KMS-11 (cell line): Measurements from ENCODE around the gene GRK5.

ENCODE experiments used
- H2AFZ ChIP-seq: fragments of 200-600 bp; sonication (generic); 2 replicates; pipeline ENCODE4 v1.6.1; 2016; ENCODE audit warnings: antibody characterized with exemption, mixed run types, low read depth
- H3K27ac ChIP-seq: fragments of 200-600 bp; sonication (generic); 2 replicates; pipeline ENCODE4 v1.6.1; 2016; ENCODE audit warnings: mild to moderate bottlenecking, mixed run types
- H3K27me3 ChIP-seq: fragments of 200-600 bp; sonication (generic); 2 replicates; pipeline ENCODE4 v1.6.1; 2017; ENCODE audit warnings: mild to moderate bottlenecking, low read depth, mixed run types, moderate library complexity; ENCODE audit not compliant: insufficient read depth
- H3K36me3 ChIP-seq: fragments of 200-600 bp; sonication (generic); 2 replicates; pipeline ENCODE4 v1.6.1; 2017; ENCODE audit warnings: mild to moderate bottlenecking, mixed run types; ENCODE audit not compliant: insufficient read depth
- H3K4me1 ChIP-seq: fragments of 200-600 bp; sonication (generic); 2 replicates; pipeline ENCODE4 v1.6.1; 2016; ENCODE audit warnings: mild to moderate bottlenecking, low read depth, mixed run types; ENCODE audit not compliant: poor library complexity, severe bottlenecking
- H3K4me2 ChIP-seq: fragments of 200-600 bp; sonication (generic); 2 replicates; pipeline ENCODE4 v1.7.0; 2016; ENCODE audit warnings: mild to moderate bottlenecking, mixed run types
- H3K4me3 ChIP-seq: fragments of 200-600 bp; sonication (generic); IDR thresholded peaks from 2 replicates; pipeline ENCODE4 v1.6.1; 2017; ENCODE audit warnings: low read depth, low read length, mixed read lengths; ENCODE audit not compliant: insufficient read depth
- H3K79me2 ChIP-seq: fragments of 200-600 bp; sonication (generic); 2 replicates; pipeline ENCODE4 v1.6.1; 2016; ENCODE audit warnings: low read depth, mixed run types; ENCODE audit not compliant: insufficient read depth
- H3K9ac ChIP-seq: fragments of 200-600 bp; sonication (generic); 2 replicates; pipeline ENCODE4 v1.6.1; 2016; ENCODE audit warnings: mild to moderate bottlenecking, mixed run types
- H4K20me1 ChIP-seq: fragments of 200-600 bp; sonication (generic); 2 replicates; pipeline ENCODE4 v1.6.1; 2016; ENCODE audit warnings: mild to moderate bottlenecking, mixed run types; ENCODE audit not compliant: insufficient read depth
- TF ChIP-seq, protein P1 (sequence below): fragments of 200-600 bp; sonication (generic); conservative IDR thresholded peaks from 2 replicates; pipeline ENCODE4 v1.6.1; 2017; ENCODE audit warnings: low read depth, mild to moderate bottlenecking, antibody characterized with exemption, low read length, moderate library complexity, mixed read lengths

GRK5 gene

DNA sequence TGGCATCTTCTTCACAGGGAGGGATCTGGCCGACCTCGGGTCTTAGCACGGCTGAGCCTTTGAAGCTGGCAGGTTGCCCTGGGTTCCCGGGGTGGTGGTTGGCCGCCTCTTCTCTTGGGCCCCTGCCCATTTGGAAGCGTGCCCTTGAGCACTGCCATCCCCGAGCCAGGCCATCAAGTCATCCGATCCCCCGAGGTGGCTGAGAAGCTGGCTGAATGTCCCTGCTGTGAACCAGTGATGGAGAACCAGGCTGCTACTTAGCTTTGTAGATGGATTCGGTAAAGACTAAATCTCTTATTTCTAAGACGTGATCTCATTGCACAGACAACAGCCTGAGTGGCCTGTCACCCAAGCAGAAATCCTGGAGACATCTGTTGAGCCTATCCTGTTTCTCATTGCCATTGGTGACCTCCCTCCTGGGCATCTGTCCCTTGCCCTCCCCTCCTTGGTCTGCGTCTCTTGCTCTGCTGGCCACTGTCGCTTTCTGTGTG, 74.3 kb downstream of the GRK5 start:
- H3K4me3 ChIP-seq, result no peak overlapping the region
- no peak overlapping the region for H3K27ac ChIP-seq
- no peak overlapping the region for H3K4me2 ChIP-seq
- H3K27me3 ChIP-seq, result no peaks in the 10 kb centered on the region
- peaks cover 6% of the 10 kb centered on the region for H3K4me1 ChIP-seq
- TF ChIP-seq, protein P1, sequence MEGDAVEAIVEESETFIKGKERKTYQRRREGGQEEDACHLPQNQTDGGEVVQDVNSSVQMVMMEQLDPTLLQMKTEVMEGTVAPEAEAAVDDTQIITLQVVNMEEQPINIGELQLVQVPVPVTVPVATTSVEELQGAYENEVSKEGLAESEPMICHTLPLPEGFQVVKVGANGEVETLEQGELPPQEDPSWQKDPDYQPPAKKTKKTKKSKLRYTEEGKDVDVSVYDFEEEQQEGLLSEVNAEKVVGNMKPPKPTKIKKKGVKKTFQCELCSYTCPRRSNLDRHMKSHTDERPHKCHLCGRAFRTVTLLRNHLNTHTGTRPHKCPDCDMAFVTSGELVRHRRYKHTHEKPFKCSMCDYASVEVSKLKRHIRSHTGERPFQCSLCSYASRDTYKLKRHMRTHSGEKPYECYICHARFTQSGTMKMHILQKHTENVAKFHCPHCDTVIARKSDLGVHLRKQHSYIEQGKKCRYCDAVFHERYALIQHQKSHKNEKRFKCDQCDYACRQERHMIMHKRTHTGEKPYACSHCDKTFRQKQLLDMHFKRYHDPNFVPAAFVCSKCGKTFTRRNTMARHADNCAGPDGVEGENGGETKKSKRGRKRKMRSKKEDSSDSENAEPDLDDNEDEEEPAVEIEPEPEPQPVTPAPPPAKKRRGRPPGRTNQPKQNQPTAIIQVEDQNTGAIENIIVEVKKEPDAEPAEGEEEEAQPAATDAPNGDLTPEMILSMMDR, result no peak
- no peak overlapping the region for H3K9ac ChIP-seq
- H3K79me2 ChIP-seq, result no peaks in the 10 kb centered on the region
- H4K20me1 ChIP-seq, result no peaks in the 10 kb centered on the region
- no peaks in the 10 kb centered on the region for H3K36me3 ChIP-seq
- H2AFZ ChIP-seq, result no peak overlapping the region

- Histone ChIP-seq H3K27me3 (no peaks in the 10 kb centered on the region), H3K4me2 (no peak overlapping the region), H3K27ac (no peak overlapping the region), H3K79me2 (no peaks in the 10 kb centered on the region), H4K20me1 (no peaks in the 10 kb centered on the region), H2AFZ (no peak overlapping the region), H3K4me3 (no peak overlapping the region), H3K9ac (no peak overlapping the region), H3K4me1 (peaks cover 6% of the 10 kb centered on the region), H3K36me3 (no peaks in the 10 kb centered on the region)
- TF ChIP-seq, protein P1, result no peak
Measured at GRCh38 chr10:119282446-119282845, 75.1 kb downstream of the GRK5 start.

DNA sequence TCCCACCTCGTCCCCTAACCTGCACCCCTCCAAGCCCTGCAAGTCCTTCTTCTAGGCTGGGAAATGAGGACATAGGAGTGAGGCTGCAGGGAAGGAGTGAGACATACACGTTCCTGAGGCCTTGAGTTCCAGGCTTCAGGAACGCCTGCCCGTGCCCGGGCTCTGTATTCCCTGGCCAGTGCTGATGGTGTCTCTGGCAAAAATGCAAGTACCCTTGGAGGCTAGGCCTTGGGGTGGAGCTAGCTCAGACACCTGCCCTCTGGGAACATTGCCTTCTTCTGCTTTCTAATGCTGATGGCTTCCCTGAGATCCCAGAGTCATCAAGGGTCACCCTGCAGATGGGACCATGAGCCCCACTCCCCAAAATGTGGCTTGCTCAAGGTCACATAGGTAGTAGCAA, 76.0 kb downstream of the GRK5 start:
- Histone ChIP-seq H4K20me1 (no peaks in the 10 kb centered on the region), H3K4me2 (no peak overlapping the region), H3K4me3 (no peak overlapping the region), H3K4me1 (peaks cover 6% of the 10 kb centered on the region), H3K27ac (no peak overlapping the region), H2AFZ (no peak overlapping the region), H3K36me3 (no peaks in the 10 kb centered on the region), H3K27me3 (no peaks in the 10 kb centered on the region), H3K79me2 (no peaks in the 10 kb centered on the region), H3K9ac (no peak overlapping the region)
- TF ChIP-seq, protein P1, result no peak

- Histone ChIP-seq H3K4me1 (peaks cover 6% of the 10 kb centered on the region), H3K27ac (no peak overlapping the region), H3K36me3 (no peaks in the 10 kb centered on the region), H3K4me3 (no peak overlapping the region), H3K4me2 (no peak overlapping the region), H3K79me2 (no peaks in the 10 kb centered on the region), H4K20me1 (no peaks in the 10 kb centered on the region), H3K9ac (no peak overlapping the region), H2AFZ (no peak overlapping the region), H3K27me3 (no peaks in the 10 kb centered on the region)
- TF ChIP-seq, protein P1, result no peak
Measured at GRCh38 chr10:119283818-119284217, 76.4 kb downstream of the GRK5 start.

- no peaks in the 10 kb centered on the region for H3K27me3 ChIP-seq
- H2AFZ ChIP-seq, result no peak overlapping the region
- TF ChIP-seq, protein P1, result no peak
- no peak overlapping the region for H3K9ac ChIP-seq
- H3K4me2 ChIP-seq, result no peak overlapping the region
- no peaks in the 10 kb centered on the region for H4K20me1 ChIP-seq
- no peak overlapping the region for H3K4me3 ChIP-seq
- H3K27ac ChIP-seq, result no peak overlapping the region
- no peaks in the 10 kb centered on the region for H3K79me2 ChIP-seq
- H3K4me1 ChIP-seq, result peaks cover 6% of the 10 kb centered on the region
- no peaks in the 10 kb centered on the region for H3K36me3 ChIP-seq
Measured at GRCh38 chr10:119284679-119285096, 77.3 kb downstream of the GRK5 start.
